Suprapubic skin (tissue), 4 donors: ENCODE data around the gene CSGALNACT2.

Source experiments
- POLR2A ChIP-seq, 2 donors: fragments of 450-650 bp; IDR thresholded peaks; one replicate each; pipeline ENCODE4 v1.6.1; 2017; ENCODE audit warnings: antibody characterized with exemption in 2 of 2, mild to moderate bottlenecking in 2 of 2, moderate library complexity in 2 of 2
- POLR2AphosphoS5 ChIP-seq, 3 donors: sonication (generic); formaldehyde crosslinking; IDR thresholded peaks; one replicate each; pipeline ENCODE4 v1.6.1; 2017; ENCODE audit warnings: antibody characterized with exemption in 3 of 3

GRCh38 chr10:43198682-43199005 lies 60.4 kb downstream of the CSGALNACT2 start:
- no peak for TF ChIP-seq POLR2A (IDR thresholded peaks at IDR 0.05)
- TF ChIP-seq POLR2AphosphoS5 (IDR thresholded peaks at IDR 0.05): no peak
